Measurements from ENCODE around the gene ETS2. TPM values are rescaled to one million over a fixed set of nuclear protein-coding genes. Genes with fewer than 3 reads are reported as not detected.

ETS2 gene
- total and polyA plus RNA-seq, 2 of the 4 experiments (the other 2 are of a cell fraction), result 21.3 to 21.7 TPM

DNA sequence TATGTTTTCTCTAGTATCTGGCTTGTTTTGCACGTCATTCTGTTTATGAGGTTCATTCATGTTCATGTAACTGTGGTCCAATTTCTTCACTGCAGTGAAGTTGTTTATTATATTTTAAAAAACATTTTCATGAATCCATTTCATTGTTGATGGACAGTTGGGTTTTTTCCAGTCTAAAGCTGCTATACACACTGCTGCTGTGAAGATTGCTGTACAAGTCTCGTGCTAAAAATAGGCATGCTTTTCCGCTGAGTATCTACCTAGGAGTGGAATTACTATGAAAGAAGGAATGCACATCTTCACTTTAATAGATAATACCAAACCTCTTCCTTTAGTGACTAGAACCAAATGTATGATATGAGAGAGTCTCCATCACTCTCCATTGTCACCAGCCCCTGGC lies 49.0 kb upstream of the ETS2 start:
- Histone ChIP-seq H2AK9ac (replicated peaks; ENCODE audit: low read depth, low read length, poor library complexity) (no peak overlapping the region), H3K4ac (ENCODE audit: low read depth, low read length) (peak overlapping the region; percentile 96; the same call in 1 of the 2 replicates), H2BK5ac (ENCODE audit: low read depth, low read length, poor library complexity, severe bottlenecking) (peak overlapping the region; percentile 91), H3K27ac (ENCODE audit: insufficient read depth, low read length) (peak overlapping the region; percentile 52; the same call in 1 of the 2 replicates), H2BK20ac (ENCODE audit: low read depth, low read length) (peak overlapping the region; percentile 99; the same call in 1 of the 2 replicates), H4K91ac (ENCODE audit: insufficient read depth, low read depth, low read length) (peak overlapping the region; percentile 79; the same call in 1 of the 2 replicates), H3K56ac (ENCODE audit: extremely low read depth, insufficient read depth, low read length) (0 out of 2 replicates have a peak overlapping the region, but pooled peaks have one; percentile 50), H3K4me2 (ENCODE audit: low read depth, low read length) (peak overlapping the region; percentile 43; the same call in 1 of the 2 replicates), H2BK15ac (ENCODE audit: low read depth, low read length) (peak overlapping the region; percentile 82; the same call in 2 of the 3 replicates), H3K4me3 (ENCODE audit: insufficient read depth, low read depth, low read length) (no peak overlapping the region), H3K27me3 (ENCODE audit: control insufficient read depth, insufficient read depth, low read length) (no peaks in the 10 kb centered on the region), H4K5ac (ENCODE audit: low read depth, low read length) (no peak overlapping the region), H3K36me3 (ENCODE audit: control insufficient read depth, insufficient read depth, low read length) (no peaks in the 10 kb centered on the region), H3K9me1 (ENCODE audit: insufficient read depth, low read length) (peaks cover 16% of the 10 kb centered on the region), H3K23ac (ENCODE audit: low read depth, low read length) (peak overlapping the region; percentile 49; the same call in 1 of the 2 replicates), H2AK5ac (ENCODE audit: low read depth, low read length) (no peak overlapping the region), H3K14ac (replicated peaks; ENCODE audit: low read depth, low read length) (no peak overlapping the region), H3K4me1 (ENCODE audit: control insufficient read depth, insufficient read depth, low read length) (peaks cover 21% of the 10 kb centered on the region), H4K8ac (ENCODE audit: low read depth in 2 of 2, low read length in 2 of 2) (peak overlapping the region; percentile 22 to 43; a peak in 1 of 4 replicates), H3K9ac (ENCODE audit: low read depth, low read length) (no peak overlapping the region; the same call in 1 of the 2 replicates), H3K18ac (ENCODE audit: low read depth, low read length) (peak overlapping the region; percentile 94; the same call in 1 of the 2 replicates), H3K9me3 (ENCODE audit: control insufficient read depth, insufficient read depth, low read length) (no peaks in the 10 kb centered on the region), H3K79me1 (ENCODE audit: low read depth in 1 of 2, low read length in 2 of 2) (peaks cover 0 to 8% of the 10 kb centered on the region in 2 experiments; a peak in 1 of 4 replicates), H4K20me1 (ENCODE audit: insufficient read depth, low read length) (no peaks in the 10 kb centered on the region), H2AFZ (replicated peaks; ENCODE audit: low read length, poor library complexity) (no peak overlapping the region), H2BK120ac (ENCODE audit: low read depth, low read length) (peak overlapping the region; percentile 98)
- ChIA-PET CTCF (no interaction called here), POLR2A (ENCODE audit: unreplicated experiment) (no interaction called here)
- peak; percentile 54 for ATAC-seq (ENCODE audit: low read depth)
- dilution Hi-C loops (cut with HindIII; ENCODE audit: low sequenced_read_pairs, unreplicated experiment) (no loop called here), in situ Hi-C loops (cut with MboI; ENCODE audit: low sequenced_read_pairs) (loop anchor here (10.0 kb wide), 1 partner anchor 48 kb away; the partner anchor contains the start of gene ETS2), intact Hi-C loops (cut with micrococcal nuclease) (loop anchor here (1.0 kb wide), 1 partner anchor 49 kb away; the partner anchor contains the start of gene ETS2)
- BruUV-seq (replicated peaks), result no TSS peak
- no CpG with 5 or more reads among the region's 3 CpGs for WGBS, 2 experiments (ENCODE audit: extremely low coverage in 2 of 2, insufficient read length in 1 of 2)
- TF ChIP-seq SMC3 (IDR thresholded peaks at IDR 0.05; ENCODE audit: low read depth, low read length) (no peak), MXI1 (IDR thresholded peaks at IDR 0.05; ENCODE audit: borderline replicate concordance, low read depth, low read length) (no peak), CHD1 (IDR thresholded peaks at IDR 0.05; ENCODE audit: low read depth, low read length) (no peak), NFE2L2 (IDR thresholded peaks at IDR 0.05; ENCODE audit: low read depth, low read length) (no peak), POLR2A (IDR thresholded peaks at IDR 0.05; ENCODE audit: low read depth, low read length) (no peak), FOS (IDR thresholded peaks at IDR 0.05; ENCODE audit: low read depth, low read length) (0 out of 2 replicates have a peak, but pooled peaks have one; percentile 25), MAFK (IDR thresholded peaks at IDR 0.05; ENCODE audit: low read depth, low read length) (0 out of 2 replicates have a peak, but pooled peaks have one; percentile 3), RCOR1 (IDR thresholded peaks at IDR 0.05; ENCODE audit: insufficient replicate concordance, low read length) (no peak), CEBPB (IDR thresholded peaks at IDR 0.05; ENCODE audit: low read depth, low read length) (no peak; the same call in 1 of the 2 replicates), BHLHE40 (IDR thresholded peaks at IDR 0.05; ENCODE audit: low read depth, low read length) (peak; percentile 97), ELK1 (IDR thresholded peaks at IDR 0.05; ENCODE audit: borderline replicate concordance, low read depth, low read length) (no peak)
- peak; percentile 92 for DNase-seq

Measured in IMR-90 (cell line).